Right atrium auricular region (tissue), 2 donors: ENCODE measurements around the gene USH2A. TPM values are rescaled to one million over a fixed set of nuclear protein-coding genes. Genes with fewer than 3 reads are reported as not detected.

Experiments used
- DNase-seq: peaks from one replicate; pipeline ENCODE4 v3.0.0-alpha.2; 2019; ENCODE audit warnings: low spot score
- H3K27ac ChIP-seq, 2 donors: fragments of 200-600 bp; sonication (generic); 1 replicate in 1 of 2; 2 replicates in 1 of 2; pipeline ENCODE4 v1.5.1; 2016 to 2019
- H3K27me3 ChIP-seq, 2 donors: fragments of 200-600 bp; sonication (generic); one replicate each; pipeline versions ENCODE4 v1.5.1 to v1.6.0; 2017 to 2019
- H3K36me3 ChIP-seq: fragments of 200-600 bp; sonication (generic); one replicate; pipeline ENCODE4 v1.5.1; 2016
- H3K4me1 ChIP-seq, 2 donors: fragments of 200-600 bp; sonication (generic); one replicate each; pipeline versions ENCODE4 v1.5.1 to v1.6.0; 2017 to 2019
- H3K4me3 ChIP-seq, 2 donors: fragments of 200-600 bp; sonication (generic); 1 replicate in 1 of 2; 2 replicates in 1 of 2; pipeline ENCODE4 v1.5.1; 2017 to 2019; ENCODE audit warnings: mild to moderate bottlenecking in 1 of 2, moderate library complexity in 1 of 2
- H3K9me3 ChIP-seq, 2 donors: fragments of 200-600 bp; sonication (generic); one replicate each; pipeline ENCODE4 v1.5.1; 2019
- CTCF ChIP-seq, 2 donors: fragments of 200-600 bp; sonication (generic); IDR thresholded peaks; one replicate each; pipeline ENCODE4 v1.5.1; 2019; ENCODE audit warnings: antibody characterized with exemption in 2 of 2
- total RNA-seq, 2 donors: library from RNA; depleted of rRNA; stranded (reverse); fragments of >200 nt; gene quantifications; one replicate each; pipeline ENCODE4 v1.1.0, GENCODE V29; 2016

Gene USH2A
- total RNA-seq, 2 donors from 2014 or later = 2.4 to 5.6 TPM

GRCh38 chr1:215682232-215682631 lies 741.0 kb downstream of the USH2A start:
- TF ChIP-seq CTCF (IDR thresholded peaks at IDR 0.05) = no peak

GRCh38 chr1:215681041-215681440 lies 742.2 kb downstream of the USH2A start:
- DNase-seq = no peak

More at GRCh38 chr1:215682232-215682631, 741.0 kb downstream of the USH2A start:
- Histone ChIP-seq H3K36me3 (no peaks in the 10 kb centered on the region), H3K4me1 (no peaks in the 10 kb centered on the region), H3K9me3 (no peaks in the 10 kb centered on the region), H3K27ac (no peak overlapping the region), H3K4me3 (no peak overlapping the region), H3K27me3 (no peaks in the 10 kb centered on the region)
- DNase-seq = no peak

DNA sequence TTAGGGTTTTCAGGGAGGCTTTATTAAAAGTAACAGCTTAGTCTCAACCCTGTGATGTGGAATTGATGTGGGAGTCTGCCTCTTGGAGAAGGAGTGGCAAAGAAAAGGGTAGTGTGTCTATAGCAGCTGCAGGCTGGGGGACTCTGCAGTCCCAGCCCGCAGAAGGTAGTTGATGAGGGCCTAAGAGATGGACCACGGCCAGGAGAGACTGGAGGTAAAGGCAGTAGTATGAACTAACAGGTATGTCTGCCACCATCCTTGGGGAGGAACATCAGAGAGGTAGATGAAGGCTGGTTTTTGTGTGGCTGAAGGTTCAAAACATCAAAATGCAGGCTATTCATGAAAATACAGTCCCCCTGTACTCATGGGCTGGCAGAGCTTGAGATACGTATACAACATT lies 744.0 kb downstream of the USH2A start:
- Histone ChIP-seq H3K36me3 (no peaks in the 10 kb centered on the region), H3K4me3 (no peak overlapping the region), H3K4me1 (no peaks in the 10 kb centered on the region), H3K9me3 (no peaks in the 10 kb centered on the region), H3K27ac (no peak overlapping the region), H3K27me3 (no peaks in the 10 kb centered on the region)
- TF ChIP-seq CTCF (IDR thresholded peaks at IDR 0.05) = no peak
- DNase-seq = no peak

More at GRCh38 chr1:215681041-215681440, 742.2 kb downstream of the USH2A start:
- no peak for TF ChIP-seq CTCF (IDR thresholded peaks at IDR 0.05)
- Histone ChIP-seq H3K27ac (no peak overlapping the region), H3K27me3 (no peaks in the 10 kb centered on the region), H3K9me3 (no peaks in the 10 kb centered on the region), H3K4me3 (no peak overlapping the region), H3K36me3 (no peaks in the 10 kb centered on the region), H3K4me1 (no peaks in the 10 kb centered on the region)

DNA sequence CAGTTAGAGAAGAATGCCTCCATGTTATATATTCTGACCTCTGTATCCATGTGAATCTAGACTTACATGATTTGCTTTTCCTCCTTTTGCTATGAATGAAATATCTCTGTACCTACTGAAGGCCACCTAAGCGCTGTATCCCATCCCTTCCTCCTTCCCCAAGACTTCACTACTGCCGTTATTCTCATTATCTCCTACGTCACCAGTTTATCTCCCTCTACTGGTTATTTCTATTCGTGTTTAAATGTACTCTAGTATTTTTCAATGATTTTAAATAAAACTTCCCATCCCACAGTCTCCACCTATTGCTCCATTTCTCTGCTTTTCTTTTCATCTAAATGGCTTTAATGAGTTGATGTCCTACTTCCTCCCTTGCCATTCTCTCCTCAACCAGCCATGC lies 746.1 kb downstream of the USH2A start:
- H3K9me3 ChIP-seq = no peaks in the 10 kb centered on the region
- no peak overlapping the region for H3K27ac ChIP-seq
- H3K4me3 ChIP-seq = no peak overlapping the region
- no peak for TF ChIP-seq CTCF (IDR thresholded peaks at IDR 0.05)
- H3K36me3 ChIP-seq = no peaks in the 10 kb centered on the region
- DNase-seq = no peak
- no peaks in the 10 kb centered on the region for H3K27me3 ChIP-seq
- H3K4me1 ChIP-seq = no peaks in the 10 kb centered on the region

- Histone ChIP-seq H3K4me3 (no peak overlapping the region), H3K27me3 (no peaks in the 10 kb centered on the region), H3K36me3 (no peaks in the 10 kb centered on the region), H3K27ac (no peak overlapping the region), H3K4me1 (no peaks in the 10 kb centered on the region), H3K9me3 (no peaks in the 10 kb centered on the region)
- no peak for DNase-seq
- no peak for TF ChIP-seq CTCF (IDR thresholded peaks at IDR 0.05)
These were observed 749.3 kb downstream of the USH2A start for GRCh38 chr1:215673943-215674342.

DNA sequence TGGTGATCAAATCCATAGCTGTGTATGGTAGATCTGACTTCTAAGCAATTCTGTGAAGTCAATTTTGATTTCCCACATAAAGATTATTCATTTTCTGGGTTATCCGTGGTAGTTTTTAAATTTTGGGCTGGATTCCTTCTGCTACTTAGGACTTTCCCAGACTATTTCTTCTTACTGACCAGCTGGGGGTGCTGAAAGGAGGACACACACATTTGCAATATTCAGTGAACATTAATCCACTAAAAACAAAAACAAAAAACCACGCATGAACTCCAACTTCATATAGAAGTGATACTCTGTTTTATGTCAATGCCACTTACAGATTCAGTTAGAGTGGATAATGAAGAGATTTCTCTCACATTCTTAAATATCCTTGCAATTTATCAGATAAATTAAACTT lies 750.8 kb downstream of the USH2A start:
- no peak for TF ChIP-seq CTCF (IDR thresholded peaks at IDR 0.05)
- Histone ChIP-seq H3K4me1 (no peaks in the 10 kb centered on the region), H3K27me3 (no peaks in the 10 kb centered on the region), H3K36me3 (no peaks in the 10 kb centered on the region), H3K4me3 (no peak overlapping the region), H3K27ac (no peak overlapping the region), H3K9me3 (no peaks in the 10 kb centered on the region)
- no peak for DNase-seq
